Measurements from ENCODE around the gene PCSK7.

The PCSK7 gene

DNA sequence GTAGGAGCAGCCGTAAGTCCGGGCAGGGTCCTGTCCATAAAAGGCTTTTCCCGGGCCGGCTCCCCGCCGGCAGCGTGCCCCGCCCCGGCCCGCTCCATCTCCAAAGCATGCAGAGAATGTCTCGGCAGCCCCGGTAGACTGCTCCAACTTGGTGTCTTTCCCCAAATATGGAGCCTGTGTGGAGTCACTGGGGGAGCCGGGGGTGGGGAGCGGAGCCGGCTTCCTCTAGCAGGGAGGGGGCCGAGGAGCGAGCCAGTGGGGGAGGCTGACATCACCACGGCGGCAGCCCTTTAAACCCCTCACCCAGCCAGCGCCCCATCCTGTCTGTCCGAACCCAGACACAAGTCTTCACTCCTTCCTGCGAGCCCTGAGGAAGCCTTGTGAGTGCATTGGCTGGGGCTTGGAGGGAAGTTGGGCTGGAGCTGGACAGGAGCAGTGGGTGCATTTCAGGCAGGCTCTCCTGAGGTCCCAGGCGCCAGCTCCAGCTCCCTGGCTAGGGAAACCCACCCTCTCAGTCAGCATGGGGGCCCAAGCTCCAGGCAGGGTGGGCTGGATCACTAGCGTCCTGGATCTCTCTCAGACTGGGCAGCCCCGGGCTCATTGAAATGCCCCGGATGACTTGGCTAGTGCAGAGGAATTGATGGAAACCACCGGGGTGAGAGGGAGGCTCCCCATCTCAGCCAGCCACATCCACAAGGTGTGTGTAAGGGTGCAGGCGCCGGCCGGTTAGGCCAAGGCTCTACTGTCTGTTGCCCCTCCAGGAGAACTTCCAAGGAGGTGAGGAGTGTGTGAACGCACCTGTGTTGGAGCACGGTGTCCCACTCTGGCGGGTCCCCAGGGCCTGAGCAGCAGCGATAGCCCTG, 32.6 kb downstream of the PCSK7 start, which contains the start of gene TAGLN:
Gene TAGLN, plus strand, starts transcription at position 318 of the 863 bp plus-strand sequence. CDS start 3,644 bp downstream, outside the sequence.
- DNase-seq (ENCODE audit: low read depth in 3 of 3): no peak

DNA sequence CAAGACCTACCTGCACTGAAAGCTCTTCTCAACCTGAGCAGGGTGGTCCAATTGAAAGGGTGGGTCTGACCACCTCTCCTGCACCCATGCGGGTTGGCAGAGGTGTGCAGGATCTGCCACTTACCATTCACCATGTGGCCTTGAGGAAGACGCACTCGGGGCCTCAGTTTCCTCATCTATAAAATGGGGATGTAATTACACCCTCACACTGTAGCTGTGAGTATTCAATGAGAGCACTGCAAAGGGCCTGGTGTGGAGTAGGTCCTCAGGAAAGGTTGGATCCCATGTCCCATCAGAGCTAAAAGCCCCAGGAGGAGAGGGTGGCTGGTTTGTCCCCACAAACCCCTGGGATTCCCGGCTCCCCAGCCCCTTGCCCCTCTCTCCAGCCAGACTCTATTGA, 33.3 kb downstream of the PCSK7 start:
- no peak for DNase-seq (ENCODE audit: low read depth in 3 of 3)

DNA sequence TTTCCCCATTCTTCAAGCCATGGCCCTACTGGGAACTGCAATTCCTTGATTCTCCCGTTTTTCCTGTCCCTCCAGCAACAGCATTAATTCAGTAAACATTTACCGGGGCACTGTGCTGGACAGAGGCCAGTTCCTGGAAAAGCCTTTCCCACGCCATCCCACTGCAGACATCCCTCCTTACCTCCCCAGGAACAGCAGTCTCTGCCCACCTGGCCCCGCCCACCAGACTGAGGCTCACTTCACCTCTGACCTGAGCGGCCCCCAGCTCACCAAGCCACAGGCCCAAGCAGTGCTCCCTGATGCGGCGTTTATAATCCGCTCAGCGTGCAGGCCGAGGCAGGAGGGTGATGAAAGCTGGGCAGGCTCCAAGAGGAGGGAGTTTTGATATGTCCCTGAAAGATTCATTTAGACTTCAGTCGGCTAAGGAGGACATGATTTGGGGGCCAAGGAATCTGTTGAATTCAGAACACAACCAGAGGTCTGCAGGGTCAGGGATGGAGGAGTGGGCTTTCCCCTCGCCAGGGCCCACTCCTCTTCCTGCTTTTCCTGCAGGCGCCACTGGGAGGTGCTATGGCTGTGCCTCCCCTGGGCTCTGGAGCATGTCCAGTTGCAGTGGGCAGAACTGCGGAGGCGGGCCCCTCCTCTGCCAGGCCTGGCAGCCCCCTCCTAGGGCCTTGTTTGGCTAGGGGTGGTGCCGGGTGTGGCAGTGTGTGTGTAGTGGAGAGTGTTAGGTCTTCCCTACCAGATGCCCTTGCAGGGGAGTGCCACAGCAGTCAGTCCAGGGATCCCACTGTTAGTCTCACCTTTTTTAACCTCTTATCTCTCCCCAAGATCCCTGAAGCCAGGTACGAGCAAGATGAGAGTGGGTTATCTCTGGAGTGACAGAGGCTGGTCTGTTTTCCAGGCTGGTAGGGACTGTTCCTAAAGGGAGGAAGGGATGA, 34.1 kb downstream of the PCSK7 start:
- DNase-seq (ENCODE audit: low read depth in 3 of 3): no peak

DNA sequence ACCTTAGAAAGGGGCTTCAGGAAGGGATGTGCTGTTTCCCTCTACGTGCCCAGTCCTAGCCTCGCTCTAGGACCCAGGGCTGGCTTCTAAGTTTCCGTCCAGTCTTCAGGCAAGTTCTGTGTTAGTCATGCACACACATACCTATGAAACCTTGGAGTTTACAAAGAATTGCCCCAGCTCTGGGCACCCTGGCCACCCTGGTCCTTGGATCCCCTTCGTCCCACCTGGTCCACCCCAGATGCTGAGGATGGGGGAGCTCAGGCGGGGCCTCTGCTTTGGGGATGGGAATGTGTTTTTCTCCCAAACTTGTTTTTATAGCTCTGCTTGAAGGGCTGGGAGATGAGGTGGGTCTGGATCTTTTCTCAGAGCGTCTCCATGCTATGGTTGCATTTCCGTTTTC, 34.9 kb downstream of the PCSK7 start:
- DNase-seq (ENCODE audit: low read depth in 3 of 3): no peak

GRCh38 chr11:117195761-117196160, 36.1 kb downstream of the PCSK7 start:
- DNase-seq (ENCODE audit: low read depth in 3 of 3): no peak

- DNase-seq (ENCODE audit: low read depth in 3 of 3): no peak
These were observed 36.6 kb downstream of the PCSK7 start for GRCh38 chr11:117195258-117195657.

GRCh38 chr11:117194267-117194666, 37.6 kb downstream of the PCSK7 start:
- no peak for DNase-seq (ENCODE audit: low read depth in 3 of 3)

DNA sequence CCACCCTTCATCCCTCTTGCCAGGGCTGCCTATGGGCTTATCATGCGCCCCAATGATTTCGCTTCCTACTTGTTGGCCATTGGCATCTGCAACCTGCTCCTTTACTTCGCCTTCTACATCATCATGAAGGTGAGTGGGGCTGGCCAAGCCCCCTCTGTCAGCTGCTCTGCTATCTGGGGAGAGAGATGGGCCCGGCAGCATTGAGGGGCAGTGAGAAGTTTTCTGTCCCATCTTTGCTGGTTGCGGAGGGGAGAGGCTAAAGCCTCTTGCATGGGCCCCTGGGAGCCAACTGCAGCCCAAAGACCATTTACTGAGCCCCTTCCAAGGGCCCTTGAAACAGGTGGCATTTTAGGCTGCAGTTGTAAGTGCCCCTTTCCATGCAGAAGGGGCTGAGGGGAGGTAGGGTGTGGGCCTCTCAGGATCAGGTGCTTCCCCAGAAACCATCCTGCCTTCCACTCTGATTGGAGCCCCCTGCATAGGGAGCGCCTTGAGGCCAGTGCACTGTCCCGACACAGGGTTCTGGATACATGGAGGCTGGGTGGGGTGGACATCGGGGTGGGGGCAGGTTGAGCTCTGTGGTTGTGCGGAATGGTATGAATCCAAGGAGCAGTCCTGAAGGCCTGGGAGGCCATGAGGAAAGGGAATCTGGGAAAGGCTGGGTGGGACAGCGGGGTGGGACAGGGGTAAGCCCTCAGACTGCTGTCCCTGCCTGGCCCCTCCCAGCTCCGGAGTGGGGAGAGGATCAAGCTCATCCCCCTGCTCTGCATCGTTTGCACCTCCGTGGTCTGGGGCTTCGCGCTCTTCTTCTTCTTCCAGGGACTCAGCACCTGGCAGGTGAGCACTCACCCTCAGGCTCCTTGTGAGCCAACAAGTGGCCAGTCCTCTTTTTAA, 38.5 kb downstream of the PCSK7 start:
- no peak for DNase-seq (ENCODE audit: low read depth in 3 of 3)

DNA sequence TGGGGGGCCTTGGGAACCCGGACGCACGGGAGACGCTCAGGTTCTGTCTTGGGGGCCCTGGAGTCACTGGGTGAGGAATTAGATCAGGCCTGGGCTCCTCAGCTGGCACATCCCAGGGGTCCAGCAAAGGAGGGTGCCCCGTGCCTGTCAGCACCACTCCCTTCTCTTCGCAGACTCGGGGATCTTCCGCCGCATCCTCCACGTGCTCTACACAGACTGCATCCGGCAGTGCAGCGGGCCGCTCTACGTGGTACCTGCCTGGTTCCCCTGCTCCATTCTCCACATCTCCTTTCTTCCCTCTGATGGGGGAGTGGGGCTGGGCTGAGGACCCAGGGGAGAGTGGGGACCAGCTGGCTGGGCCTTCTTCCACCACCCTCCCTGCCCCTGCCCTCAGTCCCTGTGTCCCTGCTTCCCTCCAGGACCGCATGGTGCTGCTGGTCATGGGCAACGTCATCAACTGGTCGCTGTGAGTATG, 39.4 kb downstream of the PCSK7 start:
- DNase-seq (ENCODE audit: low read depth in 3 of 3): no peak

- no peak for DNase-seq (ENCODE audit: low read depth in 3 of 3)
These were observed 40.0 kb downstream of the PCSK7 start for GRCh38 chr11:117191680-117192400.

- DNase-seq (ENCODE audit: low read depth in 3 of 3): no peak
These were observed 41.8 kb downstream of the PCSK7 start for GRCh38 chr11:117189941-117190544.

- DNase-seq (ENCODE audit: low read depth in 3 of 3): no peak
These were observed 42.5 kb downstream of the PCSK7 start for GRCh38 chr11:117189191-117189940.

- no peak for DNase-seq (ENCODE audit: low read depth in 3 of 3)
These were observed 43.2 kb downstream of the PCSK7 start for GRCh38 chr11:117188620-117189081.

DNA sequence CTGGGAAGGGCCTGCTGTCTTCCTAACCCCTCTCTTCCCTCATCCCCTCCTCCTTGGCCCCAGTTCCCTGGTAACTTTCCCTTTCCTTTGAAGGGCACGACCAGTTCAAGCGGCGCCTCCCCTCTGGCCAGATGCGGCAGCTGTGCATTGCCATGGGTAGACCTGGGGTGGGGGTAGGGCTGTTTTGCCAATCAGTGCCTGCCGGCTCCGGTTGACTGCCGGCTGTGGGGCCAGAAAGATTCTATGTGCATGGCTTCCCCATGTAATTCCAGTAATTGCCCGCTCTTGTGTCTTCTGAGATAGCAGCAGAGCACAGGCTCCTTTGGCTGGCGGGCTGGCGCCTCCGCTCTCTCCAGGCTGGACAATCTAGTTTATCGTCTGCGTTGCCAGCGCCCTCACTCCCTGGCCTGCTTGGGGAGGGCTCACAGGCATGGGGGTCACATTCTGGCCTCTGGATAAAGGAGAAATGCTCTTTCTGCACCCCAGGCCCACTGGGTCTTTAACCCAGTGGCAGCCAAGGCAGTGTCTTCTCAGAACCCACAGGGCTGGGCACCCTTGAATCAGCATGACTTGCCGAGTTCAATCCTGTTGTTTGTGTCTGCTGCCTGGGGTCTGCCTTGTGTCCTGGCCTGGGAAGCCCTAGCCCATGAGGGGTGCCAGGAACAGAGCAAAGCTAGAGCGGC, 43.9 kb downstream of the PCSK7 start:
- no peak for DNase-seq (ENCODE audit: low read depth in 3 of 3)

GRCh38 chr11:117187428-117187798, 44.5 kb downstream of the PCSK7 start:
- DNase-seq (ENCODE audit: low read depth in 3 of 3): no peak

- DNase-seq (ENCODE audit: low read depth in 3 of 3): no peak
These were observed 44.9 kb downstream of the PCSK7 start for GRCh38 chr11:117187007-117187406.

DNA sequence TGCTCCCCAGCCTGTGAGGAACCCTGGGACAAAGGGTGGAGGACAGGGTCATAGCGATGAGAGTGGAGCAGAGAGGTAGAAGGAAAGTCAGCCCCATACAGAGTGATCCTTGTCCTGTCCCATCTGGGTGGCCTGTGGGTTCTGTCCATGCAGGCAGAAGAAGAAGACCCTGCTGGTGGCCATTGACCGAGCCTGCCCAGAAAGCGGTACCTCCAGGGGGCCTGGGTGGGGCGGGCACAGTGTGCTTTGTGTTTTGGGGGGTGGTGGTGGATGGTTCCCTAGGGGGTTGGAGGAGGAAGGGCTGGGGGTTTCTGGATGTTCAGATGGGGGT, 45.5 kb downstream of the PCSK7 start:
- DNase-seq (ENCODE audit: low read depth in 3 of 3): no peak

- DNase-seq (ENCODE audit: low read depth in 3 of 3): no peak
These were observed 46.0 kb downstream of the PCSK7 start for GRCh38 chr11:117185736-117186430.

All from stimulated activated CD4-positive, alpha-beta T cell treated with anti-CD3 and anti-CD28 coated beads, TNF-alpha, amount 100 ng/mL, for 24 hours (primary cell).